HG02763 (cell line): ENCODE results near the gene TP53BP2.
"Not testable (repeated sequence)": the region's sequence is repeated elsewhere in the genome, so short reads cannot be mapped to it uniquely, and the experiment has no call there.

Experiments
- ATAC-seq: cut with Tn5 transposase; IDR thresholded peaks from one replicate; pipeline ENCODE4 v1.9.1; 2021; ENCODE audit warnings: mild to moderate bottlenecking, moderate library complexity; ENCODE audit not compliant: unreplicated experiment

TP53BP2 gene

DNA sequence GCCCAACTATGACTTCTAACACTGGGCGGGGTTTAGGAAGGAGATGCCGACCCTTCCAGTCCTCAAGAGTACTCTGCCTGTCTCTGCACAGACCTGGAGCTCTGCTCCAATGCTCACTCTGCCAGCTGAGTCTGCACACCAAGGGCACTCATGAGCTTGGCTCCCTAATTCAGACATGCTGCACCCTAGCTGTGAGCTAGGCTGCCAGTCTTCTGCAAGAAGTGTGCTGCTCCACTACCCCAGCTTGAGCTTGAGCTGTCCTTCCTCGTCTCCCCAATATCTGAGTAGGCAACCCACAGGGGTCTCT lies 13.2 kb downstream of the TP53BP2 start:
- ATAC-seq: no peak

- no peak for ATAC-seq
Observed at GRCh38 chr1:223831755-223832636, 13.8 kb downstream of the TP53BP2 start.

GRCh38 chr1:223829678-223830077 lies 16.1 kb downstream of the TP53BP2 start:
- no peak for ATAC-seq

- ATAC-seq: no peak
Observed at GRCh38 chr1:223828162-223828848, 17.4 kb downstream of the TP53BP2 start.

- no peak for ATAC-seq
Observed at GRCh38 chr1:223827193-223827663, 18.5 kb downstream of the TP53BP2 start.

DNA sequence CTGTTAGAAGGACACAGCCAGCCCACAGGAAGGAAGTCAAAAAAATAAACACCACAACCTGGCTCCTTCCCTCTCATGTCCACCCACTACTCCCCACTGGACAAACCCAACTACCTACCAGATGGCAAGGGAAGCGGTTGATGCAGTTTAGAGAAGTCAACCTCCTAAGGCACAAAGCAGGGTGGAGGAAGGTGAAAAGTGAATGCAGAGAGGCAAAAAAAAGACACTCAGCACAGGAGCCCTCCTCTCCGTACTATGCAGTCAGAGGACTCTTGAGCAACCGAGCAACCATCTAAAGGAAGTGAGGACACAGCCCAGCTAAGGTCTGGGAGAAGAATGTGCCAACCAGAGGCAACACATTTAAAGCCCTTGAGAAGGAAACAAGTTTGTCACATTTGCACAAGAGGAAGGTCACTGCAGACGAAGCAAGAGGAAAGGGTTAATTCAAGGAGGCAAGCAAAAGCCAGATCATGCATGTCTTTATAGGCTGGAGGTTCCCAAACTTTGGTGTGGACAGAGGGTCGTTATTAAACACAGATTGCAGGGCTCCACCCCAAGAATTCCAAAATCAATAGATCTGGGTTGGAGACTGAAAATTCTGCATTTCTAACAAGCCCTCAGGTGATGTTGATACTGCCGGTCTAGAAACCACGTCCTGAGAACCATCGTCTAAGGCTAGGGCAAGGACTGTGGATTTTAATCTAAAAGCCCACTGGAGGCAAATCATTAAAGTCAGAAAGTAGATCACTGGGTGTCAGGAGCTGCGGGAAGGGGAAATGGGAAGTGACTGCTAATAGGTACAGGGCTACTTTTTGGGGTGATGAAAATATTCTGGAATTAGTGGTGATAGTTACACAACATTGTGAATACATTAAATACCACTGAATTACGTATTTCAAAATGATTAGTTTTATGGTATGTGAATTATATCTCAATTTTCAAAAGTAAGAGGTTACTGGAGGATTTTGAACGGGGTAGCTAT lies 19.7 kb downstream of the TP53BP2 start:
- ATAC-seq: no peak

GRCh38 chr1:223824712-223825111 lies 21.0 kb downstream of the TP53BP2 start:
- no peak for ATAC-seq

- ATAC-seq: no peak
Observed at GRCh38 chr1:223824287-223824686, 21.5 kb downstream of the TP53BP2 start.

- ATAC-seq: no peak
Observed at GRCh38 chr1:223820971-223821370, 24.8 kb downstream of the TP53BP2 start.

DNA sequence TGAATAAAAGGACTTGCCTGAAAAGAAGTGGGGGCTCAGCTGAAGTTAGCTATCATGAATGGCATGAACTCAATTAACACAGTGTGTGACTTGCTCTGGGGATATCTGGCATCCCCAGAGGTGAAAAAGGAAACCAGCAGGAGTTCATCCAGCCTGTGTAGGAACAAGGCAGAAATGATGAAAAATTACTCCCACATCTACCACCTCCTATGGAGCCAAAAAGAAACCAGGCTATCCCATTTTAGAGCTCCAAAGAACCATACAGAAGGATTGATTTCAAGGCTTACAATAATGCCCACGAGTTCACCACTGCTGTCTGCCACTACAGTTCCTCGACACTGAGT lies 25.3 kb downstream of the TP53BP2 start:
- ATAC-seq: no peak

GRCh38 chr1:223819730-223820514 lies 25.8 kb downstream of the TP53BP2 start:
- ATAC-seq: no peak

DNA sequence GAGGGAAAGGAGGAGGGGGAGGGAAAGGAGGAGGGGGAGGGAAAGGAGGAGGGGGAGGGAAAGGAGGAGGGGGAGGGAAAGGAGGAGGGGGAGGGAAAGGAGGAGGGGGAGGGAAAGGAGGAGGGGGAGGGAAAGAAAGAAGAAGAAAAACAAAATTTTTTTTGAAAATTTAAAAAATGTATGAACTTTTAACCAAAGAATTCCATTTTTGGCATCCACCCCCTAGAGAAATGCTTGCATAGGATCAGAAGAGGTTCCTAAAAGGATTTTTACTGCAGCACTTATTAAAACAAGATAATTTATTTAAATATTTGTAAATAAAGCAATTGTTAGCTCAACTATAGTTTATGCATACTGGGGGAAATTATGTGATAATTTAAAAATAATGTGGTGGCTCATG lies 28.5 kb downstream of the TP53BP2 start:
- not testable (repeated sequence) for ATAC-seq

- ATAC-seq: no peak
Observed at GRCh38 chr1:223815865-223816264, 29.9 kb downstream of the TP53BP2 start.

GRCh38 chr1:223815020-223815853 lies 30.5 kb downstream of the TP53BP2 start:
- no peak for ATAC-seq

DNA sequence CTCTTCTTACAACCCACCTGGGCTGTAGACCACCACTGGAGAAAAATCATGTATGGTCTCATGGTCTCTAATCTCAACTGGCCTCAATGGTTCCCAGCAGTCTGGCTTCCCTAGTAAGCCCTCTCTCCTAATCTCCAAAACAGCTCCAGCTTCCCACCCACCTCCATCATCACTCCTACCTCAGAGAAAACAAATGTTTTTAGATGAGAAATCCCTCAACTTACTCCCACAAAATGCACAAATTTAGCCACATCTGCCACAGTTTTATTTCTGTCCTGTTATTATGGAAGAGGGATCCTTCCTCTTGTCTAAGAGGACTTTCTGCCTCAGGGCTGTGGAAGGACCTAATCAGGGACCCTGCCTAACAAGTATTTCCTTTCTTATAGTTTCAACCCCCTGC lies 32.1 kb downstream of the TP53BP2 start:
- no peak for ATAC-seq

DNA sequence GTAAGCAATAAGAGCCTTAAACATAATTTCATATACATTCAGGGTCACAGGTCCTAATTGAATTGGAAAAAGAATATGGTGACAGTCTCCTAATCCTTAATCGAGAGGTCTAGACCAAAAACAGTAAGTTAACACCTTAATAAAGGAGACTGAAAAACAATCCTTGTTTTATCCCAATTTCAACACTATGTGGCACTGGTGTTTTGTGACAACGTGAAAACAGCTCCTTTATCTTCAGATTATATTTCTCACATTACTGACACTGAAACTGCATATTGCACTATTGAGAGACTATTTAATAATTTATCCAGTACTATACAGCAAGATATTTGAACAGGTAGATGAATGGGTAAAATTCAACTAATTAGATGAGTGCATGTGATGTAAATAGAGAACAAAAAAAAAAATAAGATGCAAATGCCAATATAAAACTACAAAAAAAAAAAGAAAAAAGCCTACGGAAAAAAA lies 34.1 kb downstream of the TP53BP2 start:
- no peak for ATAC-seq

- ATAC-seq: no peak
Observed at GRCh38 chr1:223810586-223810985, 35.2 kb downstream of the TP53BP2 start.

DNA sequence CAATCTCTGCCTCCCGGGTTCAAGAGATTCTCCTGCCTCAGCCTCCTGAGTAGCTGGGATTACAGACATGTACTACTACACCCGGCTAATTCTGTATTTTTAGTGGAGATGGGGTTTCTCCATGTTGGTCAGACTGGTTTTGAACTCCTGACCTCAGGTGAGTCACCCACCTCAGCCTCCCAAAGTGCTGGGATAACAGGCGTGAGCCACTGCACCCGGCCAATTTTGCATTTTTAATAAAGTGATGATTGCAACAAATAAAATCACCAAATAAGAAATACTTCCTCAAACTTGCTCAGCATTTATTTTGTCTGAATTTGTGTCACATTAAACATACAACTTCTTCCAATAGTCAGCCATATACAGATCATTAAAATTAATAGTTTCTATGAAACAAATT lies 35.8 kb downstream of the TP53BP2 start:
- not testable (repeated sequence) for ATAC-seq

GRCh38 chr1:223803211-223803610 lies 42.5 kb downstream of the TP53BP2 start:
- ATAC-seq: no peak
